ENCODE results near the gene TCP10L. TPM values are rescaled to one million over a fixed set of nuclear protein-coding genes. Genes with fewer than 3 reads are reported as not detected.
"Not testable (repeated sequence)": the region's sequence is repeated elsewhere in the genome, so short reads cannot be mapped to it uniquely, and the experiment has no call there.

TCP10L gene
- total RNA-seq, 1 experiment from 2014 or later = 0.84 TPM

- DNase-seq (ENCODE audit: extremely low read depth, low read depth) = no peak
Measured at GRCh38 chr21:32559006-32559610, 26.2 kb downstream of the TCP10L start.

GRCh38 chr21:32558106-32558505 is 27.2 kb downstream of the TCP10L start:
- no peak for DNase-seq (ENCODE audit: extremely low read depth, low read depth)

GRCh38 chr21:32554832-32555638 is 30.3 kb downstream of the TCP10L start:
- no peak for DNase-seq (ENCODE audit: extremely low read depth, low read depth)

- no peak for DNase-seq (ENCODE audit: extremely low read depth, low read depth)
Measured at GRCh38 chr21:32549886-32550285, 35.4 kb downstream of the TCP10L start.

- DNase-seq (ENCODE audit: extremely low read depth, low read depth) = no peak
Measured at GRCh38 chr21:32549440-32549839, 35.9 kb downstream of the TCP10L start.

GRCh38 chr21:32548978-32549377 is 36.3 kb downstream of the TCP10L start:
- no peak for DNase-seq (ENCODE audit: extremely low read depth, low read depth)

- no peak for DNase-seq (ENCODE audit: extremely low read depth, low read depth)
Measured at GRCh38 chr21:32547018-32547417, 38.3 kb downstream of the TCP10L start.

- no peak for DNase-seq (ENCODE audit: extremely low read depth, low read depth)
Measured at GRCh38 chr21:32545948-32546441, 39.3 kb downstream of the TCP10L start.

GRCh38 chr21:32544697-32545096 is 40.6 kb downstream of the TCP10L start:
- no peak for DNase-seq (ENCODE audit: extremely low read depth, low read depth)

- DNase-seq (ENCODE audit: extremely low read depth, low read depth) = no peak
Measured at GRCh38 chr21:32543975-32544374, 41.3 kb downstream of the TCP10L start.

GRCh38 chr21:32543056-32543455 is 42.3 kb downstream of the TCP10L start:
- DNase-seq (ENCODE audit: extremely low read depth, low read depth) = not testable (repeated sequence)

- no peak for DNase-seq (ENCODE audit: extremely low read depth, low read depth)
Measured at GRCh38 chr21:32539378-32539777, 45.9 kb downstream of the TCP10L start.

- no peak for DNase-seq (ENCODE audit: extremely low read depth, low read depth)
Measured at GRCh38 chr21:32538147-32538792, 47.1 kb downstream of the TCP10L start.

- no peak for DNase-seq (ENCODE audit: extremely low read depth, low read depth)
Measured at GRCh38 chr21:32537569-32537881, 47.8 kb downstream of the TCP10L start.

GRCh38 chr21:32535612-32536011 is 49.7 kb downstream of the TCP10L start:
- no peak for DNase-seq (ENCODE audit: extremely low read depth, low read depth)

- no peak for DNase-seq (ENCODE audit: extremely low read depth, low read depth)
Measured at GRCh38 chr21:32534113-32534512, 51.2 kb downstream of the TCP10L start.

GRCh38 chr21:32533611-32534010 is 51.7 kb downstream of the TCP10L start:
- DNase-seq (ENCODE audit: extremely low read depth, low read depth) = no peak

GRCh38 chr21:32533053-32533452 is 52.3 kb downstream of the TCP10L start:
- DNase-seq (ENCODE audit: extremely low read depth, low read depth) = no peak

- no peak for DNase-seq (ENCODE audit: extremely low read depth, low read depth)
Measured at GRCh38 chr21:32532636-32533035, 52.7 kb downstream of the TCP10L start.

GRCh38 chr21:32531561-32531960 is 53.8 kb downstream of the TCP10L start:
- DNase-seq (ENCODE audit: extremely low read depth, low read depth) = not testable (repeated sequence)

GRCh38 chr21:32530809-32531208 is 54.5 kb downstream of the TCP10L start:
- DNase-seq (ENCODE audit: extremely low read depth, low read depth) = not testable (repeated sequence)

- no peak for DNase-seq (ENCODE audit: extremely low read depth, low read depth)
Measured at GRCh38 chr21:32529679-32530078, 55.6 kb downstream of the TCP10L start.
